OCI-LY7 (cell line): ENCODE results near the gene CXCR6. TPM values are rescaled to one million over a fixed set of nuclear protein-coding genes. Genes with fewer than 3 reads are reported as not detected.

Experiments
- BruUV-seq: library from RNA; stranded (reverse); fragments of 400-500 nt; replicated peaks from 2 replicates; lab custom pipeline; 2021; lab: Mats Ljungman, UMichigan
- CTCF ChIA-PET: fragments of 300-600 bp; sonication (Branson Sonifier 250); formaldehyde crosslinking; loops from one replicate; lab custom pipeline; 2022; ENCODE audit warnings: antibody characterized with exemption; ENCODE audit not compliant: unreplicated experiment; lab: Charles Lee
- POLR2A ChIA-PET: fragments of 300-600 bp; sonication (Branson Sonifier 250); formaldehyde crosslinking; loops from one replicate; lab custom pipeline; 2022; ENCODE audit warnings: antibody characterized with exemption; lab: Charles Lee
- DNase-seq: peaks from one replicate; pipeline ENCODE4 v3.0.0-alpha.2; 2015; ENCODE audit warnings: low spot score
- H2AFZ ChIP-seq: fragments of 200-600 bp; sonication (generic), shearing (Covaris generic); 2 replicates; pipeline ENCODE4 v1.6.1; 2014; ENCODE audit warnings: mild to moderate bottlenecking, antibody characterized with exemption, low read length, moderate library complexity
- H3K27ac ChIP-seq: fragments of 200-600 bp; sonication (generic); 2 replicates; pipeline ENCODE4 v1.5.1; 2014; ENCODE audit warnings: mixed run types, low read depth, mild to moderate bottlenecking, moderate library complexity, low read length, inconsistent platforms; ENCODE audit not compliant: poor library complexity, severe bottlenecking
- H3K36me3 ChIP-seq: fragments of 200-600 bp; sonication (generic); 2 replicates; pipeline ENCODE4 v1.6.1; 2014; ENCODE audit warnings: mild to moderate bottlenecking, antibody characterized with exemption, low read length, moderate library complexity, mixed read lengths; ENCODE audit not compliant: insufficient read depth
- H3K4me1 ChIP-seq: fragments of 200-600 bp; sonication (generic); 2 replicates; pipeline ENCODE4 v1.5.1; 2014; ENCODE audit warnings: mild to moderate bottlenecking, low read length; ENCODE audit not compliant: insufficient read depth, poor library complexity, severe bottlenecking
- H3K4me2 ChIP-seq: fragments of 200-600 bp; sonication (generic); 2 replicates; pipeline ENCODE4 v1.6.1; 2014; ENCODE audit warnings: mild to moderate bottlenecking, low read length
- H3K4me3 ChIP-seq: fragments of 200-600 bp; sonication (generic); 2 replicates; pipeline ENCODE4 v1.5.1; 2014; ENCODE audit warnings: mild to moderate bottlenecking, low read depth, low read length; ENCODE audit not compliant: poor library complexity, severe bottlenecking
- H3K79me2 ChIP-seq: fragments of 200-600 bp; sonication (generic); 2 replicates; pipeline ENCODE4 v1.6.1; 2016; ENCODE audit warnings: low read depth, mild to moderate bottlenecking, low read length, moderate library complexity, mixed read lengths; ENCODE audit not compliant: insufficient read depth
- H3K9me2 ChIP-seq: fragments of 200-600 bp; sonication (generic); 2 replicates; pipeline ENCODE4 v1.6.1; 2016; ENCODE audit warnings: mild to moderate bottlenecking, low read length, mixed read lengths; ENCODE audit not compliant: insufficient read depth
- H3K9me3 ChIP-seq: fragments of 200-600 bp; sonication (generic); 2 replicates; pipeline ENCODE4 v1.6.1; 2014; ENCODE audit warnings: mild to moderate bottlenecking, mixed run types, low read length, mixed read lengths
- H4K20me1 ChIP-seq: fragments of 200-600 bp; sonication (generic); 2 replicates; pipeline ENCODE4 v1.6.1; 2014; ENCODE audit warnings: mild to moderate bottlenecking, antibody characterized with exemption, low read length, moderate library complexity, mixed read lengths; ENCODE audit not compliant: insufficient read depth
- EZH2phosphoT487 ChIP-seq: fragments of 200-600 bp; sonication (generic); IDR thresholded peaks from 2 replicates; pipeline ENCODE4 v1.6.1; 2018; ENCODE audit warnings: low read depth, borderline replicate concordance, mild to moderate bottlenecking, mixed run types, antibody characterized with exemption, low read length, moderate library complexity, mixed read lengths
- intact Hi-C: fragments of 100-400 bp; cut with micrococcal nuclease; formaldehyde crosslinking; loops from one replicate; pipeline ENCODE4 v1.10.0; 2022; ENCODE audit not compliant: unreplicated experiment
- total RNA-seq, 2 experiments: library from RNA; depleted of rRNA in 1 of 2; stranded (reverse); fragments of >200 nt in 1 of 2; shearing (Covaris generic) in 1 of 2; gene quantifications; 2 replicates each; pipeline ENCODE4 v1.2.3, GENCODE V29; 2014 to 2022
- TF ChIP-seq, protein P1 (sequence below): fragments of 200-600 bp; sonication (generic); conservative IDR thresholded peaks from 2 replicates; pipeline ENCODE4 v1.5.1; 2014; ENCODE audit warnings: mild to moderate bottlenecking, antibody characterized with exemption, low read length, moderate library complexity, mixed read lengths

Gene CXCR6
- total RNA-seq, 2 experiments from 2014 or later = not detected

GRCh38 chr3:45895686-45896468 is 47.4 kb upstream of the CXCR6 start:
- no peaks in the 10 kb centered on the region for H3K9me2 ChIP-seq
- no peak overlapping the region for H3K4me3 ChIP-seq
- intact Hi-C loops = no loop called here
- peaks cover 8% of the 10 kb centered on the region for H3K4me1 ChIP-seq
- H3K79me2 ChIP-seq = no peaks in the 10 kb centered on the region
- no peaks in the 10 kb centered on the region for H3K36me3 ChIP-seq
- BruUV-seq = no TSS peak
- TF ChIP-seq, protein P1, sequence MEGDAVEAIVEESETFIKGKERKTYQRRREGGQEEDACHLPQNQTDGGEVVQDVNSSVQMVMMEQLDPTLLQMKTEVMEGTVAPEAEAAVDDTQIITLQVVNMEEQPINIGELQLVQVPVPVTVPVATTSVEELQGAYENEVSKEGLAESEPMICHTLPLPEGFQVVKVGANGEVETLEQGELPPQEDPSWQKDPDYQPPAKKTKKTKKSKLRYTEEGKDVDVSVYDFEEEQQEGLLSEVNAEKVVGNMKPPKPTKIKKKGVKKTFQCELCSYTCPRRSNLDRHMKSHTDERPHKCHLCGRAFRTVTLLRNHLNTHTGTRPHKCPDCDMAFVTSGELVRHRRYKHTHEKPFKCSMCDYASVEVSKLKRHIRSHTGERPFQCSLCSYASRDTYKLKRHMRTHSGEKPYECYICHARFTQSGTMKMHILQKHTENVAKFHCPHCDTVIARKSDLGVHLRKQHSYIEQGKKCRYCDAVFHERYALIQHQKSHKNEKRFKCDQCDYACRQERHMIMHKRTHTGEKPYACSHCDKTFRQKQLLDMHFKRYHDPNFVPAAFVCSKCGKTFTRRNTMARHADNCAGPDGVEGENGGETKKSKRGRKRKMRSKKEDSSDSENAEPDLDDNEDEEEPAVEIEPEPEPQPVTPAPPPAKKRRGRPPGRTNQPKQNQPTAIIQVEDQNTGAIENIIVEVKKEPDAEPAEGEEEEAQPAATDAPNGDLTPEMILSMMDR = no peak
- TF ChIP-seq EZH2phosphoT487 = no peak
- ChIA-PET POLR2A (interaction anchor here (0.7 kb wide), 1 partner anchor 300 kb away, joined by 3 read pairs; no protein-coding TSS in a partner anchor), CTCF (no interaction called here)
- no peak for DNase-seq
- H3K27ac ChIP-seq = no peak overlapping the region
- H4K20me1 ChIP-seq = no peaks in the 10 kb centered on the region
- no peak overlapping the region for H3K4me2 ChIP-seq
- no peak overlapping the region for H2AFZ ChIP-seq
- H3K9me3 ChIP-seq = 0 out of 2 replicates have a peak, but pooled peaks cover 5% of the 10 kb centered on the region

DNA sequence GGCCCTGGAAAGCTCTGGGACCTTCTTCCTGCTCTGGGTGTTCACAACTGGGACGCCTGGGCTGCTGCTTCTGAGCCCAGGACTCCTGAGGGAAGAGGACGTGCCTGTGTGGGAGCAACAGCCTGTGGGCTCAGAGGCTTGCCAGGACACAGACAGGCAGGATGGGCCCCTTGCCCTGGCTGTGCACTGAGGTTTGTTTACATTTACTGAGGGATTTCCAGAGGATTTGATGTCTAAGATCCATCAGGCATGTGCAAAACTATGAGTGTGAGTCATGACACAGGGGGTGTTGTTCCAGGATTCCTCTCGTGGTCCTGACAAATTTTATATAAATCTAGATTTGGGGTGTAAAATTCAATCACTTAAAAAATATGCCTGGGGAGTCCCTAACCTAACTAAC is 46.3 kb upstream of the CXCR6 start:
- TF ChIP-seq, protein P1 = no peak
- TF ChIP-seq EZH2phosphoT487 = no peak
- 0 out of 2 replicates have a peak, but pooled peaks cover 3% of the 10 kb centered on the region for H3K9me3 ChIP-seq
- ChIA-PET POLR2A (no interaction called here), CTCF (no interaction called here)
- no peak overlapping the region for H3K4me2 ChIP-seq
- no peak overlapping the region for H2AFZ ChIP-seq
- no peak overlapping the region for H3K4me3 ChIP-seq
- H3K79me2 ChIP-seq = no peaks in the 10 kb centered on the region
- no peaks in the 10 kb centered on the region for H3K4me1 ChIP-seq
- H3K9me2 ChIP-seq = no peaks in the 10 kb centered on the region
- H4K20me1 ChIP-seq = no peaks in the 10 kb centered on the region
- no TSS peak for BruUV-seq
- H3K36me3 ChIP-seq = no peaks in the 10 kb centered on the region
- H3K27ac ChIP-seq = no peak overlapping the region
- no peak for DNase-seq
- intact Hi-C loops = no loop called here

- POLR2A ChIA-PET = interaction anchor here (1.0 kb wide), 1 partner anchor 18 kb away, joined by 3 read pairs; no protein-coding TSS in a partner anchor
- Histone ChIP-seq H3K27ac (no peak overlapping the region), H2AFZ (no peak overlapping the region), H3K9me3 (no peaks in the 10 kb centered on the region), H3K79me2 (no peaks in the 10 kb centered on the region), H4K20me1 (no peaks in the 10 kb centered on the region), H3K4me1 (no peaks in the 10 kb centered on the region), H3K36me3 (no peaks in the 10 kb centered on the region), H3K4me2 (no peak overlapping the region), H3K4me3 (no peak overlapping the region), H3K9me2 (no peaks in the 10 kb centered on the region)
- intact Hi-C loops = loop anchor here (5.0 kb wide), 1 partner anchor 63 kb away; the partner anchor contains the start of gene LZTFL1
- no peak for DNase-seq
- CTCF ChIA-PET = no interaction called here
- no peak for TF ChIP-seq EZH2phosphoT487
- TF ChIP-seq, protein P1 = no peak
- BruUV-seq = no TSS peak
These were observed 38.3 kb upstream of the CXCR6 start for GRCh38 chr3:45904931-45905330.
